ENCODE data around the gene ABHD2. TPM values are rescaled to one million over a fixed set of nuclear protein-coding genes. Genes with fewer than 3 reads are reported as not detected.
"Not testable (repeated sequence)": the region's sequence is repeated elsewhere in the genome, so short reads cannot be mapped to it uniquely, and the experiment has no call there.

The ABHD2 gene
- total RNA-seq, 3 donors from 2014 or later: 48.9 to 72.6 (median 64.1) TPM

GRCh38 chr15:89218531-89218930, 130.3 kb downstream of the ABHD2 start:
- no peaks in the 10 kb centered on the region for H3K4me1 Mint-ChIP-seq (ENCODE audit: low read depth)
- peaks cover 3% of the 10 kb centered on the region for H3K27me3 Mint-ChIP-seq (ENCODE audit: low read depth)
- H3K9me3 Mint-ChIP-seq: no peaks in the 10 kb centered on the region
- H3K36me3 Mint-ChIP-seq (ENCODE audit: insufficient read depth): no peaks in the 10 kb centered on the region
- ATAC-seq: no peak
- H3K4me3 Mint-ChIP-seq: no peak overlapping the region
- no peak for DNase-seq

DNA sequence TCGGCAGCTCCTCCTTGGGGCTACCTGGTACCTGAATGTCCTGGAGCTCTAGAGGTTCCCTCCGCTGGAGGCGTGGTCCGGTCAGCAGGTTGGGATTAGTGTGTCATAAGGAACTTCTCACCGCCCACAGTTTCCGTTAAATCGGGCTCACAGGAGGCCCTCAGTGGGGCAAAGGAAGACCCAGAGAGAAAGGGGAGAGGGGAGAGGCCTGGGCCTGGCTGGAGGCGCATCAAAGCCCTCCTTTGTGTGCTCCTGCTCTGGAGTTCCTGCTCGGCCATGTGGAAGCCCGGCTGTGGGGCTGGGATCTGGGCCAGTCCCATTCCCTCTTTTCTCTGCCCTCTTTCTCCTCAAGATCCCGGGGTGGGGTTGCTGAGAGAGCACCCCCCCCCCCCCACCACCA, 133.3 kb downstream of the ABHD2 start, which contains the start of gene RLBP1:
TSS of gene RLBP1 (minus strand) at position 37 of the 400 bp plus-strand sequence. CDS start 2,604 bp downstream, outside the sequence.
- H3K9me3 Mint-ChIP-seq: no peaks in the 10 kb centered on the region

GRCh38 chr15:89225588-89225987, 137.3 kb downstream of the ABHD2 start:
- no peak overlapping the region for H3K4me3 Mint-ChIP-seq
- DNase-seq (no peak), ATAC-seq (no peak)
- H3K27me3 Mint-ChIP-seq (ENCODE audit: low read depth): peaks cover 7% of the 10 kb centered on the region
- no peaks in the 10 kb centered on the region for H3K4me1 Mint-ChIP-seq (ENCODE audit: low read depth)
- no peaks in the 10 kb centered on the region for H3K36me3 Mint-ChIP-seq (ENCODE audit: insufficient read depth)
- H3K9me3 Mint-ChIP-seq: no peaks in the 10 kb centered on the region

More for the DNA sequence above, 133.3 kb downstream of the ABHD2 start, which contains the start of gene RLBP1:
- DNase-seq: no peak
- H3K4me3 Mint-ChIP-seq: no peak within 1 kb of the TSS
- ATAC-seq: no peak
- no peaks in the 10 kb centered on the region for H3K4me1 Mint-ChIP-seq (ENCODE audit: low read depth)
- peaks cover 3% of the 10 kb centered on the region for H3K27me3 Mint-ChIP-seq (ENCODE audit: low read depth)
- no peaks in the 10 kb centered on the region for H3K36me3 Mint-ChIP-seq (ENCODE audit: insufficient read depth)

DNA sequence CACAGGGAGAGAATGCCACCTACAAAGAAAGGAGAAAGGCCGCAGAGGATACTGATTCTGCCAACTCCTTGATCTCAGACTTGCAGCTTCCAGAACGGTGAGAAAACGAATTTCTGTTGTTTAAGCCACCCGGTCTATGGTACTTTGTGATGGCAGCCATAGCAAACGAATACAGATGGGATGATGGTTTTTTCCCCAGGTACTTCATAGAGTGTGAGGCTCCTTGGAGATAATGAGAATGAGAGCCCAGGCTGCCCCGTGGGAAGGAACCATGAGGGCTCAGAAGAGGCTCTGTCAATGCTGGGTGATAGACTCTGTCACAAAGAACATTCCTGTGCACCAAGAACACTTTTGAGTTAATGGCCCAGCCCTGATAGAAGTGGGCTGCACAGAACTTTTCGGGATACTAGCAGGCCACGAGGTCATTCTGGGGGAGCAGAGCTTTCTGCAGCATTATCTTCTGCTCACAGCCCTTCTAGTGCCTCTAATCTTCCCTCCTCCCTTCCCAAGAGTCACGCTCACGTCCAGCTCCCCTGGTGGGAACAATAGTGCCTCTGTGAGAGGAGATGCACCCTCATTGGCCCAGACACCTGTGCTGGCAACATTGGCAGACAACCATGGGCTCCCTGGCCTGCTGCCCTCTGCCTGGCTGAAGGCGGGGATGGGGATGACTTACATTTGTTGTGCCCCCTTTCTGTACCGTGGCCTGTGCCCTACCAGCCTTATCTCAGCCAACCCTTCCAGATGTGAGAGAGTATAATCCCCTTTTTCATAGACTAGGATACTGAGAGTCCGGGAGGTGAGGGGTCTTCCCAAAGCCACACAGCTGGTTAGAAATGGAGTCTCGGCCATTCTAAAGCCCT, 138.3 kb downstream of the ABHD2 start:
- Mint-ChIP-seq H3K27me3 (ENCODE audit: low read depth) (peaks cover 8% of the 10 kb centered on the region), H3K4me3 (no peak overlapping the region), H3K9me3 (no peaks in the 10 kb centered on the region), H3K36me3 (ENCODE audit: insufficient read depth) (no peaks in the 10 kb centered on the region), H3K4me1 (ENCODE audit: low read depth) (no peaks in the 10 kb centered on the region)
- DNase-seq (no peak), ATAC-seq (no peak)

DNA sequence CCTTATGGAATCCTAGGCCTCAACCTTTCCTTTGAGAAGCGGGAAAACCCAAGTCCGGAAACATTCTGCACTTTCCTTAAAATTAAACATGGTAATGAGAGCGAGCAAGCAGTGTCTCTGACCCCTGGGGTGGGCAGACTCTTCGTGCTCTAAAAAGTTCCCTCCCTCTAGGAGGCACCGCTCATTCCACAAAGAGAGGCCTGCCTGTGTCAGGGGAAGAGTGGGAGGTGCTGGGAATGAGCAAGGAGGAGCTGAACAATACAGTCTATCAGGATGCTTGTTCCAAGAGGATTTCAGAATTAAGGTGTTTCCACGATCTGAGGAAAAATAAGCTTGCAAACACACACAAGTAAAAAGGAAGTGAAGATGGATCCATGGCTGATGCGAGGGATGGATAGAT, 139.2 kb downstream of the ABHD2 start:
- ATAC-seq: no peak
- H3K4me3 Mint-ChIP-seq: no peak overlapping the region
- H3K36me3 Mint-ChIP-seq (ENCODE audit: insufficient read depth): no peaks in the 10 kb centered on the region
- DNase-seq: no peak
- no peaks in the 10 kb centered on the region for H3K4me1 Mint-ChIP-seq (ENCODE audit: low read depth)
- peaks cover 8% of the 10 kb centered on the region for H3K27me3 Mint-ChIP-seq (ENCODE audit: low read depth)
- no peaks in the 10 kb centered on the region for H3K9me3 Mint-ChIP-seq

DNA sequence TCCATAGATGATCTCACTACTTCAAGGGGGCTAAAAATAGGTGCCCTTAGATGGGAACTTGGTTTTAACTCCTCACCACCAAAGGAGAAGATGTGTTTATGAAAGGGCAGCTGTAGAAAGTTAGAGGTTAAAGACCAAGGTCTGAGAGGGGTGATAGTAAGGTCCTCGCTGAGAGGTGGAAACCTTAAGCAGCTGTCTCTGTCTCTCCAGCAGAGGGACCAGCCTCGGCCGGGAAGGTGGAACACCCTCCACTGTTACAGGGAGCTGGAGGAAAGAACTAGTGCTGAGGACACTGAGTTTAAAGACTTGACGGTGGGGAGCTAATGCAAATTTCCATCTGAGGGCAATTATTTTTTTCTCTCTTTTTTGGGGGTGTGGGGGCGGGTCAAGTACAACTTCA, 142.0 kb downstream of the ABHD2 start:
- ATAC-seq: no peak
- H3K4me1 Mint-ChIP-seq (ENCODE audit: low read depth): no peaks in the 10 kb centered on the region

GRCh38 chr15:89231832-89232231, 143.6 kb downstream of the ABHD2 start:
- DNase-seq (no peak), ATAC-seq (no peak)
- Mint-ChIP-seq H3K4me1 (ENCODE audit: low read depth) (no peaks in the 10 kb centered on the region), H3K36me3 (ENCODE audit: insufficient read depth) (no peaks in the 10 kb centered on the region), H3K9me3 (no peaks in the 10 kb centered on the region), H3K27me3 (ENCODE audit: low read depth) (peaks cover 22% of the 10 kb centered on the region), H3K4me3 (no peak overlapping the region)

More for the DNA sequence above, 142.0 kb downstream of the ABHD2 start:
- Mint-ChIP-seq H3K9me3 (no peaks in the 10 kb centered on the region), H3K36me3 (ENCODE audit: insufficient read depth) (no peaks in the 10 kb centered on the region), H3K4me3 (no peak overlapping the region), H3K27me3 (ENCODE audit: low read depth) (peaks cover 20% of the 10 kb centered on the region)
- DNase-seq: no peak

DNA sequence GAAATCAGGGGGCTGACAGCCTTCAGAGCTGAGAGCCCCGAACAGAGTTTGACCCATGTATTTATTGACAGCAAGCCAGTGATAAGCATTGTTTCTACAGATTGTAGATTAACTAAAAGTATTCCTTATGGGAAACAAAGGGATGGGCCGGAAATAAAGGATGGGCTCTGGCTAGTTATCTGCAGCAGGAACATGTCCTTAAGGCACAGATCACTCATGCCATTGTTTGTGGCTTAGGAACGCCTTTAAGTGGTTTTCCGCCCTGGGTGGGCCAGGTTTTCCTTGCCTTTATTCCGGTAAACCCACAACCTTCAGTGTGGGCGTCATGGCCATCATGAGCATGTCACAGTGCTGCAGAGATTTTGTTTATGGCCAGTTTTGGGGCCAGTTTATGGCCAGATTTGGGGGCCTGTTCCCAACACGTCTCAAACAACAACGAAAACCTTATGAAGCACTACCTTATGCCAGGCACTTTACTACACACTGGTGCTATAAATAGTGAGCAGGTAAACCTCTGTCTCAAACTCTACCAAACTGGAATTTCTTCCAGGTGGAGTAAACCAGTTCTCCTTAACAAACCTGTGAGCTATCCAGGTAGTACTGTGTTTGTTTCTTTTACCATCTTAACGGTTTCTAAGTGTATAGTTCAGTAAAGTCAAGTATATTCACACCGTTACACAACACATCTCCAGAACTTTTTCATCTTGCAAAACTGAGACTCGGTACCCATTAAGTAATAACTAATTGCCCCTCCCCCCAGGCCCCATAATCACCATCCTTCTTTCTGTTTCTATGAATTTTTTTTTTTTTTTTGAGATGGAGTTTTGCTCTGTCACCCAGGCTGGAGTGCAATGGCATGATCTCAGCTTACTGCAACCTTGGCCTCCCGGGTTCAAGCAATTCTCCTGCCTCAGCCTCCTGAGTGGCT, 151.9 kb downstream of the ABHD2 start:
- H3K4me1 Mint-ChIP-seq (ENCODE audit: low read depth): peaks cover 19% of the 10 kb centered on the region

DNA sequence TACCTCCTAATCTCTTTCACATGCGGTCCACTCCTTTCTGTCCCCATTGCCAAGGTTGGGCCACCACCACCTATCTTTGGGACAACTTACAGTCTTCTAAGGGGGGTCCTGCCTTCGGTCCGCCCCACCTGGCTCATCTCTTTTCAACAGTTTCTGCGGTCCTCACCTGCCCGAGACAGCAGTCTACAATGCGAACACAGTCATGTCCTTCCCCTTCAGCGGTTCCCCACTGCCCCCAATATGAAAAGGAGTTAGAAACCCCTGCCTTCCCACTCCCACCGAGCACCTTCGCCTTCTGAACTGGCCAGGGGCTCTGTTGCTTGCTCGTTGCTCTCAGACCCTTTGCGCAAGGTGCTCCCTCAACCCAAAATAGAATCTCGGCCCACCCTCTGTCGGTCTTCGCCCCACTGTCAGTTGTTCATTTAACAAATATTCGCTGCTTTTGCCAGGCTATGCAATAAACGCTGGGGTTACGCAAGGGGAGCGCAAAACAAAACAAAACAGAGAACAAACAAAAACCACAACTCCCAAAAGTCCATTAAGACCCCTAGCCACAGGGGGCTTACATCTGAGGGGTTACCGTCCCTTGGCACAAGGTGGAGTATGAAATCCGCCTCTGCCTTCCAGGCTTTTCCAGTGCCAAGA, 154.9 kb downstream of the ABHD2 start:
- DNase-seq (no peak), ATAC-seq (no peak)
- Mint-ChIP-seq H3K4me3 (peak overlapping the region; percentile 93), H3K4me1 (ENCODE audit: low read depth) (peaks cover 28% of the 10 kb centered on the region), H3K36me3 (ENCODE audit: insufficient read depth) (peaks cover 16% of the 10 kb centered on the region), H3K27me3 (ENCODE audit: low read depth) (peaks cover 1% of the 10 kb centered on the region), H3K9me3 (no peaks in the 10 kb centered on the region)

More for the DNA sequence above, 151.9 kb downstream of the ABHD2 start:
- not testable (repeated sequence) for DNase-seq; H3K4me3 Mint-ChIP-seq; H3K9me3 Mint-ChIP-seq; H3K27me3 Mint-ChIP-seq (ENCODE audit: low read depth); H3K36me3 Mint-ChIP-seq (ENCODE audit: insufficient read depth); ATAC-seq

- DNase-seq (peak; percentile 95), ATAC-seq (peak; percentile 95)
- Mint-ChIP-seq H3K36me3 (ENCODE audit: insufficient read depth) (peaks cover 18% of the 10 kb centered on the region), H3K9me3 (no peaks in the 10 kb centered on the region), H3K4me3 (peak within 1 kb of the TSS; percentile 93), H3K4me1 (ENCODE audit: low read depth) (peaks cover 28% of the 10 kb centered on the region), H3K27me3 (ENCODE audit: low read depth) (no peaks in the 10 kb centered on the region)
Measured at GRCh38 chr15:89243691-89244573, 155.7 kb downstream of the ABHD2 start, which contains the start of gene FANCI. Gene FANCI, plus strand, starts transcription at chr15:89243979. Its CDS starts 3,669 bp downstream, at chr15:89247648.

DNA sequence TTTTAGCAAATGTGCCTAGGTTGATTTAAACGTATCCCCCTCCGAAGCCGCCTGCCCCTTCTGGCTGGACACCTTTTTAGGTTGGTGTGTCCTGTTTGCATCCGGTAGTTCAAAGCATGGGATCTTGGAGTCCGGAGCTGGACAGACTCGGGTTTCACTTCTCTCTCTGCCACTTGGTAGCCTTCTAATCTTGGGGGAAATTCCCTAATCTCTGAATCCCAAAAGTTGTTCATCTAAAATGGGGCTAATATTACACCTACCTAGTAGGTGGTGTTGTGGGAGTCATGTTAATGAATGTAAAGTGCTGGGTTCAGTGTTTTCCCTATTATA, 156.3 kb downstream of the ABHD2 start:
- Mint-ChIP-seq H3K4me1 (ENCODE audit: low read depth) (peaks cover 28% of the 10 kb centered on the region), H3K9me3 (no peaks in the 10 kb centered on the region), H3K4me3 (peak overlapping the region; percentile 93), H3K27me3 (ENCODE audit: low read depth) (no peaks in the 10 kb centered on the region), H3K36me3 (ENCODE audit: insufficient read depth) (peaks cover 21% of the 10 kb centered on the region)
- DNase-seq (no peak), ATAC-seq (peak in 1 of 2 donors; percentile 1)

DNA sequence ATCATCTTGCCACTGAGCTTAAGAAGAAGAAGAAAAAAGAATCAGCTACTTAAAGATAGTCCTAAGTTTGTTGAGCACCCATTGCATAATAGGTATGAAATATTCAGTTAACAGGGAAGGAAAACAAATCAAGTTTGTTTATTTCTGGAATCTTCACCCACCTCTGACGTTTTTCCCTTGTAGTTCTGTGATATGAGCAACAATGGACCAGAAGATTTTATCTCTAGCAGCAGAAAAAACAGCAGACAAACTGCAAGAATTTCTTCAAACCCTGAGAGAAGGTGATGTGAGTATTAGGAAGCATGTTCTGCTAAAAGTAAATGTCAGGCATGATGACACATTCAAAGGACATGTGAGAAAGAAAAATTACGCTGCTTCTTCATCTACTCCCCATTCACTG, 159.2 kb downstream of the ABHD2 start:
- Mint-ChIP-seq H3K9me3 (no peaks in the 10 kb centered on the region), H3K36me3 (ENCODE audit: insufficient read depth) (peaks cover 30% of the 10 kb centered on the region), H3K27me3 (ENCODE audit: low read depth) (no peaks in the 10 kb centered on the region), H3K4me1 (ENCODE audit: low read depth) (peaks cover 28% of the 10 kb centered on the region), H3K4me3 (no peak overlapping the region)
- DNase-seq (no peak), ATAC-seq (no peak)

- Mint-ChIP-seq H3K27me3 (ENCODE audit: low read depth) (no peaks in the 10 kb centered on the region), H3K4me3 (no peak overlapping the region), H3K4me1 (ENCODE audit: low read depth) (peaks cover 20% of the 10 kb centered on the region), H3K9me3 (no peaks in the 10 kb centered on the region), H3K36me3 (ENCODE audit: insufficient read depth) (peaks cover 32% of the 10 kb centered on the region)
- no peak for DNase-seq
- ATAC-seq: no peak
Measured at GRCh38 chr15:89248584-89248983, 160.3 kb downstream of the ABHD2 start.
